ENCODE measurements around the gene TMEM120B.
"Not testable (repeated sequence)": the region's sequence is repeated elsewhere in the genome, so short reads cannot be mapped to it uniquely, and the experiment has no call there.

Gene TMEM120B

DNA sequence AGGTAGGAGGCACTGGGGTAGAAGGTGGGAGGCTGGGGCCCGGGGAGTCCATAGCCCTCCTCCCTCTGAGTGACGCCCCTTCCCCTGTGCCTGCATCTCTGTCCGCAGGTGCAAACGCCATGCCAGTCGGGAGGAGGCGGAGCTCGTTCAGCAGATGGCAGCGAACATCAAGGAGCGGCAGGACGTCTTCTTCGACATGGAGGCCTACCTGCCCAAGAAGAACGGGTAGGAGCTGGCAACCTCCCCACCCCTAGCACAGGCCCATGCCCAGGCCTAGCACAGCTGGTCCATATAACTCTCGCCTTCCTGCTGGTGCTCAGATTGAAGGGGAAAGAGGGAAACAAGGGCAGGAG, 35.6 kb downstream of the TMEM120B start:
- DNase-seq (ENCODE audit: low read depth in 2 of 2) = no peak

DNA sequence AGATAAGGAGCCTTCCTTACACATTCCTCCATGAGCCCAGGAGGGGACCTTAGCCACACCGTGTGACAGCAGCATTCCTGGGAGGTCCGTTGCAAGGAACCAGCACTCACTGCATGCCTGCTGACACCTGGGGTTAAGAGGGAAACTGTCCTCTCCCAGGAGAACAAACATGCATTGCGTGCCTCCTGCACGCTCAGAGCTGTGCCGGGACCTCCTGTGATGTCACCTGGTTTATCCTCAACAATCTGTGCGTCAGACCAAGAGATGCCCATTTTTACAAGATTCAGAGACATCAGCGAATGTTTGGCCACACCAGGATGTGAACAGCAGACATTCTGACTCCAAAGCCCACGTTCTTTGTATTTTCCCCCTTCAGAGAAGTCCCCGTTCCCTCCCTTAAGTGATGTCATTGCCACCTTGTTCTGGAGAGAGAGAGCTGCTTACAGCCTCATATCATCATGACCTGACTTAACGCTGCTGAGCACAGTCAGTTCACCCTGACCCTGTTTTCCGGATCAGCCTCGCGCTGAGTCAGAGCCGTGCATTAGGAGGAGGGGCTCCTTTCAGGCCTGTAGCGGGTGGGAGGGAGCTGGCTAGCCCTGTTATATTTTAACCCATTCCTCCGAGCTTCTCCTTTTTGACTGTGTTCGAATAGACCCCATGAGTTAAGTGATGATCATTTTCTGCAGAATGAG, 36.2 kb downstream of the TMEM120B start:
- no peak for DNase-seq (ENCODE audit: low read depth in 2 of 2)

DNA sequence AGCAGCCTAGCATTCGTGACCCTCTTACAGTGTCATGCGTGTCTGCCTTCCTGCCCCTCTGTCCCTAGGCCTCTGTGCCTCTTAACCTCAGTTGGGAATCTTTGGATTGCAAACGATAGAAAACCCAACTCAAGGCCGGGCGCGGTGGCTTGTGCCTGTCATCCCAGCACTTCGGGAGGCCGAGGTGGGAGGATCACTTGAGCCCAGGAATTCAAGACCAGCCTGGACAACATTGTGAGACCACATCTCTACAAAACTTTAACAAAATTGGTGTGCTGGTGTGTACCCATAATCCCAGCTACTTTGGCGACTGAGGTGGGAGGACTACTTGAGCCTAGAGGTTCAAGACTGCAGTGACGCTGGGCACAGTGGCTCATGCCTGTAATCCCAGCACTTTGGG, 36.7 kb downstream of the TMEM120B start:
- DNase-seq (ENCODE audit: low read depth in 2 of 2) = no peak

DNA sequence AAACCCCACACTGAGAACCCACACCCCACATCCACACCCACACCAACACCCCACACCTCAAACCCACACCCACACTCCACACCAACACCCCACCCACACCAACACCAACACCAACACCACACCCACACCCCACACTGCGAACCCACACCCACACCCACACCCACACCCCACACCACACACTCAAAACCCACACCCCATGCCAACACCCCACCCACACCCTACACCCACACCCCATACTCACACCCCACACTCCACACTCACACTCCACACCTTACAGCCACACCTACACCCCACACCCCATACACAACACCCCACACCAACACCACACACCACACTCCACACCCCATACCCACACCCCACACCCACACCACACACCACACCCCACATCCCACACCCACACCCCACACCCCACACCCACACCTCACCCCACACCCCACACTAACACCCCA, 38.0 kb downstream of the TMEM120B start:
- DNase-seq (ENCODE audit: low read depth in 2 of 2) = no peak

DNA sequence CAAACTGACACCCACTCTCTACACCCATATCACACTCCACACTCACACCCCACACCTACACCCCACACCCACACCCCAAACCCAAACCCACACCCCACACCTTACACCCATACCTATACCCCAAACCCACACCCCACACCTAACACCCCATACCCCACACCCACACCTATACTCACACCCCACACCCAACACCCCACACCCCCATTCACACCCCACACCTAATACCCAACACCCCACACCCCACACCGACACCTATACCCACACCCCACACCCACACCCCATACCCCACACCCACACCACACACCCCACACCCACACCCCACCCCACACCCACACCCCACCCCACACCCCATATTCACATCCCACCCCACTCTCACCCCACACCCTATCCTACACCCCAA, 38.5 kb downstream of the TMEM120B start:
- no peak for DNase-seq (ENCODE audit: low read depth in 2 of 2)

DNA sequence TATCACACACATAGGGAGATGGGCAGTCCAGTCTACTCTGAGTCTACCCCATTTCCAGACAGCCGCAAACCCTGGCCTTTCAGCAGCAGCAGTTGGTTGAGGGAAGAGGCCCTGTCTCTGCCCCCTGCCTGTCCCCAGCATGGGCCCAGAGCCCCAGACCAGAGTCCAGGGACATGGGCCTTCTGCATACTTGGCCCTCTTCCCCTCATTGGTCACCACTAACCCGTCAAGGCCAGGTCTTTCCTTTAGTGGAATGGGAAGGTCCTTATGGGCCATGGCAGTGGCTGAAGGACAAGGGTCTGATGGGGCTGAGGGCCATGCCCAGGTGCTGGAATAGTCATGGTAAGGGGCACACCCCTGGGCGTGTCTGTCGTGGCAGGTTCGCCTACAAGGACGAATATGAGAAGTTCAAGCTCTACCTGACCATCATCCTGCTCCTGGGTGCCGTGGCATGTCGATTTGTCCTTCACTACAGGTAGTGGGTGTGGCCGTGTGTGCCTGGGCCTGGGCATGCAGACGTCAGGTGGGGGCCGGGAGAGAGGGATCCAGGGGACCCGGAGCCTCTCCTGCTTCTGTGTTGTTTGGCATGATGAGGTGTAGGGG, 39.3 kb downstream of the TMEM120B start:
- no peak for DNase-seq (ENCODE audit: low read depth in 2 of 2)

DNA sequence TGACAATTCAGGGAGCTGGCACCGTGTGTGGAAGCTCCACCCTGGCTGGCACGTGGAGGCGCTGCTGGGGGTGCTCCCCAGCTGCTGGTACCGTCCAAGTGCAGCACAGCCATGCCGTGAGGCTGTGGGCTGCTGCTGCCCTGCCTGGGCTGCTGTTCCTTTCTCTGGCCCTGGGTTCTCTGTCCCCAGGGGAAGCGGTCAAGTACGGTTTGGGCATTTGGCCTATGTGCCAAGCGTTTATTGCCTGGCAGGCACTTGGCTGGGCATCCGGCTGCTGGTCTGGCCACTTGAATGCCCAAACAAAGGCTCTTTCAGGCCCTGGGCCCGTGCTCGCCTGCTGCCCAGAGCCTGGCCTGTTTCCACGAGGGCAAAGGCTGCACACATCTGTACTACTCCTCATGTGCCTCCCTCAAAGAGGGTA, 41.3 kb downstream of the TMEM120B start:
- DNase-seq (ENCODE audit: low read depth in 2 of 2) = no peak

DNA sequence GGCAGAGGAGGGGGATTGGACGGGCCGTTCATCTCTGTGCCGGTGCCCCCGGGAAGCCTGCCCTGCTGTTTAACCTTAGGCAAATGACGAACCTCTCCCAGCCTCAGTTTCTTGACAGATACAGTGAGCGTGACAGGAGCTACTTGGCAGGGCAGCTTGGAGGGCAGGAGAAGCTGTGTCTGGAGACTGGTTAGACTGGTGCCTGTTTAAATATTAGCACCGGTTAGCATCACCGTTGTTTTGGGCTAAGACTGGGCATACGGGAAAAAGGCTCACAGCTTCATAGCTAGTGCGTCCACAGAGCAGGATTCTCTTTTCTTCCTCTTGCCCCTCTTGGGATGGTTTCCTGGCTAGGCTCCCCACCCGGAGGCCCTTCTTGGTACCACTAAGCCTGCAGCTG, 42.3 kb downstream of the TMEM120B start:
- DNase-seq (ENCODE audit: low read depth in 2 of 2) = no peak

DNA sequence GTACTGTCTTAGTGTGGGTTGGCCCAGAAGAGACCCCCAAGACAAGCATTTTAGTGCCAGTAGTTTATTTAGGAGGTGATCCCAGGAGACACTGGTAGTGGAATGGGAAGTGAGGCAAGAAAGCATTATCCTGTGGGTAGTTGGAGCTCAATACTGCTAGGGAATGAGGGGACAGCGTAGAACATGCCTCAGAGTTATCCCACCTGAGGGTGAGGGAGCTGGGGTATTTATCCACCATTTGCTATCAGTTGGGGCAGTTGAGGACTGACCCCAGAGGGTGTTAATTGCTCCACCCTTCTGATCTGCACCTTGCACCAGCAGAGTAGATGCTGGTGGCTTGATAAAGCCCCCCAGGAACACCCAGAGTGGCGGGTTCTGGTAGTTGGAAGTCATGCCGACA, 43.0 kb downstream of the TMEM120B start:
- no peak for DNase-seq (ENCODE audit: low read depth in 2 of 2)

DNA sequence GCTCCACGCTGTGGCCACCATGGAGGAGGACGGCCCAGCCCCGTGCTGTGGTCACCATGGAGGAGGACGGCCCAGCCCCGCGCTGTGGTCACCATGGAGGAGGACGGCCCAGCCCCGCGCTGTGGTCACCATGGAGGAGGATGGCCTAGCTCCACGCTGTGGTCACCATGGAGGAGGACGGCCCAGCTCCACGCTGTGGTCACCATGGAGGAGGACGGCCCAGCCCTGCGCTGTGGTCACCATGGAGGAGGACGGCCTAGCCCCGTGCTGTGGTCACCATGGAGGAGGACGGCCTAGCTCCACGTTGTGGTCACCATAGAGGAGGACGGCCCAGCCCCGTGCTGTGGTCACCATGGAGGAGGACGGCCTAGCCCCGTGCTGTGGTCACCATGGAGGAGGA, 46.0 kb downstream of the TMEM120B start:
- DNase-seq (ENCODE audit: low read depth in 2 of 2) = not testable (repeated sequence)

DNA sequence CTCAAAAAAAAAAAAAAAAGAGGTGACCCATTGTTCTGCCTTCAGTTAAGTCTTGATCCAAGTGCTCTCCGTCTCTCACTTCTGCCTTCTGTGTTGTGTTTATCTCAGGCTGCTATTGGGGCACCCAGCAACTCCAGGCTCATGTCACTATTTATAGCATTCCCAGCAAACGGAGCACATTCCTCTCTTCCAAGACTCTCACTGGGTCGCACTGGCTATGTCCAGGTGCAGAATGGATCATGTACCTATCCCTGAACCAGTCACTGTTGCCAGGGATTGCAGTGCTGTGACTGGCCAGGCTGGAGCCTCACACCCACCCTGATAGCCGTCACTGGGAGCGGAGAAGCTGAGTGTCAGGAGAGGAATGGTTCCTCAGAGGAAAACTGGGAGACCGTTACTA, 49.7 kb downstream of the TMEM120B start:
- no peak for DNase-seq (ENCODE audit: low read depth in 2 of 2)

DNA sequence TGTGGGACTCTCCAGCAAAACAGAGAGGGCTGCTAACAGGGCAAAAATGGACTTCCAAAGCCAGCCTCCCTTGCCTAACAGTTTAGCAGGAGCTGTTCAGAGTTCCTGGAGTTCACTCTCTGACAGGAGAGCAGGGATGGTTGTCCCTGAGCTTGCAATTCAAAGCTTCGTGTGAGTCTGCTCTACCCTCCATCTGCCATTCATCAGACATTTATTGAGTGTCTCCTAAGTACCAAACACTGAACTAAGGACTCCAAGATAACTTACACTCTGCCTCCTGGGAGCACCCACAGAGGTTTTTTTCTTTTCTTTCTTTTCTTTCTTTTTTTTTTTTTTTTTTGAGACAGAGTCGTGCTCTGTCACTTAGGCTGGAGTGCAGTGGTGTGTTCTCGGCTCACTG, 52.3 kb downstream of the TMEM120B start:
- DNase-seq (ENCODE audit: low read depth in 2 of 2) = no peak

DNA sequence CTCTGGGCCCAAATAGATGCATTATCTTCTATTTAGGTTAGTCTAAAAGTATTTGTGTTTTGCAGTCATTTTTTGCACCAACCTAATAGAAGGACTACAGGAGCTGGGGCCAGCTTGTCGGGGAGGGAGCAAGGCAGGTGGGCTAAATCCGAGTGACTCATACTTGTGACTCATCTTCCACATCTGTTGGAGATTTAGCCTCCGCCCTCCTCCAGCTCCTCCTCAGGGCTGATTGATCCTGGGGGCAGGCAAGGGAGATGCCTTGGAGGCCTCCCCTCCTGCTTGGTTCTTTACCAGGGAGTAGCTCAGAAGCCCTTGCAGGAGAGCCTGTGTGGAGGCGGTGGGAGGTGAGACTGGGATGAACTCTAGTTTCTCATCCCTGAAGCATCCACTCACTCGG, 53.0 kb downstream of the TMEM120B start:
- DNase-seq (ENCODE audit: low read depth in 2 of 2) = no peak

DNA sequence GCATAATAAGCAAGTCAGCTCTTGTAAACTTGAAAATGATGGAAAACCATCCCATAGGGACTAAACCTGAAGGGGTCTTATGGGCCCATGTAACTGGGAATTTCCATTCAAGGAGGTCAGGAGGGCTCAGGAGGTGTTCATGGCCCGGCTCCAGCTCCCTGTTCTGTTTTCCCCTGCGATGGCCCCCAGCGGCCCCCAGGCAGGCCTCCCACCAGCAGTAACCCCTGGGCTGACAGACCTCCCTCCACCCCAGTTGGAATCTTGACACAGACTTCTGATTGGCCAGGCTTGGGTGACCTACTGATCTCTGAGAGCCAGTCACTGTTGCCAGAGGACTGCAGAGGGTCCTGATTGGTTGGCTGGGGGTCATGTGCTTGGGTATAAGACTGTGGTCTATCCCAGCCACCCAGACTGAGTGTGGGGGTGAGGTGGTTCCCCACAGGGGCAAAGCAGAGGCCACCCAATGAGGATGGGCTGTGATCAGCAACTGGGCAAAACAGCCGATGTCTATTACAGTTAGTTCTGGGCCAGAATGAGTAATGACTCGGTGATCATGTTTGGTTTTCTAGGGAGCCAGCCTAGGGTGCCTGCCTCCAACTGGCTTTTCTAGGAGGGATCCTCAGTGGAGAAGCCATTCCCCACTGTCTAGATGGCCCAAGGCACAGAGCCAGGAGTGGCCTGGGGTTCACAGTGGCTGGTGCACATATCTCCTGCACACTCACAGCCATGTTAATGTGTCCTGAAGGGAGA, 53.9 kb downstream of the TMEM120B start:
- DNase-seq (ENCODE audit: low read depth in 2 of 2) = no peak

DNA sequence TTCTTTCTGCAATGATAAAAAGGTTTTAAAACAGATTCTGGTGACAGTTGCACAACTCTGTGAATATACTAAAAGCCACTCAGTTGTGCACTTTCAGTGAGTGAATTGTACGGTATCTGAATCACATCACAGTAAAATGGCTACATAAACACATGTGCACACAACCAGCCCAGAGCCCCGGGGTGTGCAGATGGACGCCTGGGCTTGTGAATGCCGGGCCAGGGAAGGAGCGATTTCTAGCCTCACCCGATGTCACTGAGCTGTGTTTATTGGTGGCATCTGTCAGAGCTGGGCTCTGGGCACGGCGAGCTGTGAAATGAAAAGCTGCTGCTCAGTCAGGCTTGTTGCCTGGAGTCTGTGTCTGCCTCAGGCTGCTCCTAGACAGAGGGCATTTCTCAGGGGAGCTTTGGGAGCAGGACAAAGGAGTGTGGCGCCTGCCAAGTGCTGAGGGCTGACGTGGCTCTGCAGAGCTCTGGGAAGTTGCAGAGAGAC, 55.0 kb downstream of the TMEM120B start:
- no peak for DNase-seq (ENCODE audit: low read depth in 2 of 2)

DNA sequence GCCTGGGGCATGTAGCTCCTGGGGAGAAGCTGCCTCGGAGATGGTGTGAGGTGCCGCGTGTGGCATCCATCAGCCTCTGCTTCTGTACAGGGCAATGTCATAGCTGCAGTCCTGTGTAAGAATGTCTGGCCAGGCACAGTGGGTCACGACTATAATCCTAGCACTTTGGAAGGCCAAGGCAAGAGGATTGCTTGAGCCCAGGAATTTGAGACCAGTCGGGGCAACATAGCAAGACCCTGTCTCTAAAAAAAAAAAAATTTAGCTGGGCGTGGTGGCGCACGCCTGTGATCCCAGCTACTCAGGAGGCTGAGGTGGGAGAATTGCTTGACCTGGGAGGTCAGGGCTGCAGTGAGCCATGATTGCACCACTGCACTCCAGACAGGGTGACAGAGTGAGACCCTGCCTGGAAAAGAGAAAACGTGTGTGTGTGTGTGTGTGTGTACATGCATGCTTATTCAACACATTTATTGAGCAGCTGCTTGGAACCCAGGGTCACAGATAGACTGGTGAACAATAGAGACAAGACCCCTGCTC, 56.8 kb downstream of the TMEM120B start:
- DNase-seq (ENCODE audit: low read depth in 2 of 2) = no peak

DNA sequence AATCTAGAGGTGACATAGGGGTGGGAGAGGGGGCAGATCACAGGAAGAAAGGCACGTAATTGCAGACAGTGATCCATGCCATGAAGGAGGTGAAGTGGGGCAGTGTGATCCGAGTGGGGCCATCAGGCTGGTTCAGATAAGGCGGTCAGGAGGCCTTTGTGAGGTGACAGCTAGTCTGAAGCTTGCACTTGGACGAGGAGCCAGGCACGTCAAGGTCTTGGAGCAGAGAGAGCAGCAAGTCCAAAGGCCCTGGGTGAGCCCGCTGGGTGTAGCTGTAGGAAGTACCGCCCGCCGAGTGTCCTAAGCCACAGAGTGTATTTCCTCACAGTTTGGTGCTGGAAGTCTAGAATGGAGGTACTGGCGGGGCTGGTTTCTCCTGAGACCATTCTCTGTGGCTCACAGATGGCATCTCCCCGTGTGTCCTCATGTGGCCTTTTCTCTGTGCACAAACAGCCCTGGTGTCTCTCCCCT, 57.3 kb downstream of the TMEM120B start:
- DNase-seq (ENCODE audit: low read depth in 2 of 2) = no peak

DNA sequence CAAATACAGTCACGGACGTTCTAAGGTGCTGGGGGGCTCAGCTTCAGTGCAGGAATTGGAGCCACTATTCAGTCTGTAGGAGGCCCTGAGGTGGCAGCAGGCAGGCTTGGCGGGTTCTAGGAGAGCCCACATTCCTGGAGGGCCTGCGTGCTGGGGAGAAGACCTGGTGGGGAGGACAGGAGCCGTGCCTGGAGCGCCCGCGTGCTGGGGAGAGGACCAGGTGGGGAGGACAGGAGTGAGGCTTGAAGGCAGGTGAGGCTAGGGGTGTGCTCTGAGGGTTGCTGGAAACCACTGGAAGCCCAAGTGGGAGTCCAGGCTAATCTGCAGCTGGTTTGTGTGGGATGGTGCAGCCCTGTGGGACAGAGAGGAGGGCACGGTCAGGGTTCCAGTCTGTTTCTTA, 57.8 kb downstream of the TMEM120B start:
- no peak for DNase-seq (ENCODE audit: low read depth in 2 of 2)

DNA sequence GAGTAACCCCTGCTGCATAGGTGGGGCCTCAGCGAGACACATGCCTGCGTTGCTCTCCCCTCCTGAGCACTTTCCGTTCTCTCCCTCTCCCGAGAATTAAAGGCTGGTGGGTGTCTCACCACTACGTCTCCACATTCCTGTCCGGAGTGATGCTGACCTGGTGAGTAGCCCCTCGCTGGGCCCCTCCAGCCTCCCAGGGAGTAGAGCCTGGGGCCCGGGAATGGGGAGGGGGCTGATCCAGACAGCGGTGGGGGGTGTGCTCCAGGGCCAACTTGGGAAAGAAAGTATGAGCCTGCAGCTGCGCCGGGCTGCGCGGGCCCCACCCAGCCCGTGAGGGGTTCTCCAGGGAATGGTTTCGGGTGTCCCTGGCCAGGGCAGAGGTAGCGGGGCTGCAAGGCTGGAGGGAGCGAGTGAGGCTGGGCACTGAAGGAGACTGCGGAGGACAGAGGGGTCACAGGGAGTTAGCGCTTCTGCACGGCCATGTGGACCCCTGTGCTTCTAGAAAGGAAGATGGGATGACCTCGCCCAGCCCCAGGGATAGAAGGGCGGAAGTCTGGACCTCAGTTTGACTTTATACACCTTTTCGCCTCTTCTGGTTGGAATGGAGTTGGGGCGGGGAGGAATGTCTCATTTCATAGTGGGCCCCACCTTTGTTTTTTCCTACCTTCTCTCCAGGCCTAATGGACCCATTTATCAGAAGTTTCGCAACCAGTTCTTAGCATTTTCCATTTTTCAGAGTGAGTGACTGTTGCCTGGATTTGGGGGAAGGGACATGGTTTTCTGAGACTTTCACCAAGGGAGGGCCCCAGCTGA, 58.5 kb downstream of the TMEM120B start:
- no peak for DNase-seq (ENCODE audit: low read depth in 2 of 2)

DNA sequence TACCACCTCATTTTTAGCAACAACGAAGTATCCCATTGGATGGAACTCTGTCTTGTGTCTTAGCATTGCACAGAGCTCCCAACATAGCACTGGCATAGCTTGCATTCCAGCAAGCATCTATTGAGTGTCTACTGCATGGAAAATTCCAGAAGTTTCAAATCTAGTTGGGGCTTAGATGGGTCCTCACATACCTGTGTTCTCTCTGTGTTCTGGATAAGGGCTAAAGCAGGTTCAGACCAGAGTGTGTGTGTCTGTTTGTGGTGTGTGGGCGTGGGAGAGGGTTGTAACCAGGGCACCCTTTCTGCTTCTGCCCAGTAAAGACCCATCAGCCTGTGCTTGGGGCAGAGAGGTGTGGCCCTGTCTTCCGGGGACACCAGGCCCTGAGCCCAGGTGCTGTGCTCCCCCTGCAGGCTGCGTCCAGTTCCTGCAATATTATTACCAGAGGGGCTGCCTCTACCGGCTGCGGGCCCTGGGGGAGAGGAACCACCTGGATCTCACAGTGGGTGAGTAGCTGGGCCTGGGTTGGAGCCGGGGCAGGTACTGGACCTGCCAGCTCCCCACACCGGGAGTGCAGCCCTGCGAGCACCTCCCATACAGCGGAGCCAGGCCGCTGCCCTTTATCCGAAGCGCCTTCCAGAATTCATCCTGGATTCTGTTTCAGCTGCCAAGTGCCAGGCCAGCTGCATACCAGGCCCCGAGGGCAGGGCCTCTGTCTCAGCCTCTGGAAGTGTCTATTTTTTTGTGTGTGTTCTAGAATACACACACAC, 60.6 kb downstream of the TMEM120B start:
- peak in 1 of 2 experiments; percentile 74 for DNase-seq (ENCODE audit: low read depth in 2 of 2)

DNA sequence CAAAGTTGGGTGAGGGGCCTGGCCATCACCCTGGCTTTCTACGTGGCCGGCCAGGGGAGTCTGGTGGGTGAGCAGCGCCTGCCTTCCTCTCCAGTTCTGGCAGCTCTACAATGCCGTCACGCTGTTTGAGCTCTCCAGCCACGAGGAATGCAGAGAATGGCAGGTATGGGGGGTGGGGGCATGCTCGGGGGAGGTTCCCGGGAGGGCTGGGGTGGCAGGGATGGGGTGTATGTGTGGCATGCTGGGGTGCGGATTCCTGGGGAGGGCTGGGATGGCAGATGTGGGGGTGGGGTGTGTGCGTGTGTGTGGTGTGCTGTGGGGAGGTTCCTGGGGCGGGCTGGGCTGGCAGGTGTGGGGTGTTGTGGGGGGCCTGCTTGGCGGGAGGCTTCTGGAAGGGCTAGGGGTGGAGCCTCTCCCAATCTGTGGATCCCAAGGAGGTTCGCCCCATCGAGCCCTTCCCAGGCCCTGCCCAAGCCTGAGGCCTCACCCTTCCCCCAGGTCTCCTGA, 62.5 kb downstream of the TMEM120B start:
- no peak for DNase-seq (ENCODE audit: low read depth in 2 of 2)

Measured in stimulated activated CD4-positive, alpha-beta T cell treated with anti-CD3 and anti-CD28 coated beads, Interleukin-12 subunit alpha, Interleukin-12 subunit beta, amount 100 ng/mL, for 24 hours (primary cell).